Right lobe of liver (tissue), 4 donors: Measurements from ENCODE around the gene RHOT1.

Source experiments
- CTCF ChIP-seq, 4 donors: fragments of 200-600 bp in 3 of 4; fragments of 450-650 bp in 1 of 4; IDR thresholded peaks; one replicate each; pipeline versions ENCODE4 v1.5.1 to v1.8.0; 2016 to 2022; ENCODE audit warnings: antibody characterized with exemption in 4 of 4, mild to moderate bottlenecking in 2 of 4
- POLR2A ChIP-seq: fragments of 450-650 bp; IDR thresholded peaks from one replicate; pipeline ENCODE4 v1.6.1; 2017; ENCODE audit warnings: antibody characterized with exemption, mild to moderate bottlenecking
- donor health status: DM: no; HTN: no; CAD: no.
- donor health status: DM: no; HTN: no; CAD: no.
- donor health status: DM: no; HTN: yes; CAD: no.

GRCh38 chr17:32266389-32267301 lies 124.3 kb downstream of the RHOT1 start:
- TF ChIP-seq CTCF (IDR thresholded peaks at IDR 0.05) (no peak), POLR2A (no peak)
